ENCODE data around the gene ABR.

Gene ABR

GRCh38 chr17:1027044-1027443, 152.7 kb downstream of the ABR start:
- H3K79me1 ChIP-seq (replicated peaks; ENCODE audit: low read length, poor library complexity, severe bottlenecking), result peaks cover 46% of the 10 kb centered on the region
- no peak overlapping the region for H3K4ac ChIP-seq (ENCODE audit: low read depth in 1 of 2, low read length in 2 of 2)
- no peak overlapping the region for H4K8ac ChIP-seq (ENCODE audit: low read length)
- H3K14ac ChIP-seq (ENCODE audit: low read length in 2 of 2), result no peak overlapping the region
- no peak overlapping the region for H2BK12ac ChIP-seq (ENCODE audit: low read length in 2 of 2)
- no peak overlapping the region for H3K23ac ChIP-seq (ENCODE audit: low read length in 2 of 2)
- H2AK5ac ChIP-seq (ENCODE audit: low read length, severe bottlenecking), result no peak overlapping the region
- no peak overlapping the region for H3K4me2 ChIP-seq (ENCODE audit: low read length, poor library complexity, severe bottlenecking)
- no peaks in the 10 kb centered on the region for H3K27me3 ChIP-seq (ENCODE audit: control insufficient read depth in 1 of 2, insufficient read depth in 1 of 2, low read length in 2 of 2)
- H3K9me3 ChIP-seq (ENCODE audit: control insufficient read depth, low read length), result no peaks in the 10 kb centered on the region
- no peak for DNase-seq
- H4K91ac ChIP-seq (ENCODE audit: low read length), result no peak overlapping the region
- 97% methylated on average over 9 of the region's 9 CpGs for WGBS
- H3K27ac ChIP-seq (ENCODE audit: low read length, poor library complexity, severe bottlenecking), result no peak overlapping the region
- H3K9ac ChIP-seq (ENCODE audit: low read length), result no peak overlapping the region
- H3K18ac ChIP-seq (ENCODE audit: low read depth in 1 of 2, low read length in 2 of 2), result no peak overlapping the region
- H3K4me1 ChIP-seq (ENCODE audit: control insufficient read depth, insufficient read depth, low read depth, low read length), result peaks cover 36% of the 10 kb centered on the region
- no peak overlapping the region for H2AFZ ChIP-seq (ENCODE audit: low read depth, low read length)
- peaks cover 23 to 74% of the 10 kb centered on the region in 2 experiments for H3K36me3 ChIP-seq (ENCODE audit: control insufficient read depth in 1 of 2, insufficient read depth in 2 of 2, low read depth in 1 of 2, low read length in 2 of 2)
- H2BK120ac ChIP-seq (ENCODE audit: low read depth, low read length), result no peak overlapping the region
- H2BK15ac ChIP-seq (ENCODE audit: low read depth, poor library complexity, severe bottlenecking), result no peak overlapping the region
- H3K4me3 ChIP-seq (ENCODE audit: insufficient read depth in 1 of 2, low read depth in 1 of 2, low read length in 2 of 2), result no peak overlapping the region
- no peak overlapping the region for H2BK5ac ChIP-seq (ENCODE audit: low read depth, low read length, poor library complexity, severe bottlenecking)

GRCh38 chr17:1026599-1026975, 153.2 kb downstream of the ABR start:
- Histone ChIP-seq H3K9me3 (ENCODE audit: control insufficient read depth, low read length) (no peaks in the 10 kb centered on the region), H3K27ac (ENCODE audit: low read length, poor library complexity, severe bottlenecking) (no peak overlapping the region), H2AFZ (ENCODE audit: low read depth, low read length) (no peak overlapping the region), H3K23ac (ENCODE audit: low read length in 2 of 2) (no peak overlapping the region), H3K4me1 (ENCODE audit: control insufficient read depth, insufficient read depth, low read depth, low read length) (peaks cover 32% of the 10 kb centered on the region), H2BK12ac (ENCODE audit: low read length in 2 of 2) (no peak overlapping the region), H2BK15ac (ENCODE audit: low read depth, poor library complexity, severe bottlenecking) (no peak overlapping the region), H3K79me1 (replicated peaks; ENCODE audit: low read length, poor library complexity, severe bottlenecking) (peaks cover 47% of the 10 kb centered on the region), H3K27me3 (ENCODE audit: control insufficient read depth in 1 of 2, insufficient read depth in 1 of 2, low read length in 2 of 2) (no peaks in the 10 kb centered on the region), H3K4me3 (ENCODE audit: insufficient read depth in 1 of 2, low read depth in 1 of 2, low read length in 2 of 2) (no peak overlapping the region), H3K18ac (ENCODE audit: low read depth in 1 of 2, low read length in 2 of 2) (no peak overlapping the region), H4K91ac (ENCODE audit: low read length) (no peak overlapping the region), H2BK5ac (ENCODE audit: low read depth, low read length, poor library complexity, severe bottlenecking) (no peak overlapping the region), H3K14ac (ENCODE audit: low read length in 2 of 2) (no peak overlapping the region), H3K4ac (ENCODE audit: low read depth in 1 of 2, low read length in 2 of 2) (no peak overlapping the region), H3K9ac (ENCODE audit: low read length) (no peak overlapping the region), H4K8ac (ENCODE audit: low read length) (no peak overlapping the region), H3K4me2 (ENCODE audit: low read length, poor library complexity, severe bottlenecking) (no peak overlapping the region), H2BK120ac (ENCODE audit: low read depth, low read length) (no peak overlapping the region), H3K36me3 (ENCODE audit: control insufficient read depth in 1 of 2, insufficient read depth in 2 of 2, low read depth in 1 of 2, low read length in 2 of 2) (peaks cover 23 to 75% of the 10 kb centered on the region in 2 experiments), H2AK5ac (ENCODE audit: low read length, severe bottlenecking) (no peak overlapping the region)
- DNase-seq, result no peak
- WGBS, result 95% methylated on average over 10 of the region's 10 CpGs

DNA sequence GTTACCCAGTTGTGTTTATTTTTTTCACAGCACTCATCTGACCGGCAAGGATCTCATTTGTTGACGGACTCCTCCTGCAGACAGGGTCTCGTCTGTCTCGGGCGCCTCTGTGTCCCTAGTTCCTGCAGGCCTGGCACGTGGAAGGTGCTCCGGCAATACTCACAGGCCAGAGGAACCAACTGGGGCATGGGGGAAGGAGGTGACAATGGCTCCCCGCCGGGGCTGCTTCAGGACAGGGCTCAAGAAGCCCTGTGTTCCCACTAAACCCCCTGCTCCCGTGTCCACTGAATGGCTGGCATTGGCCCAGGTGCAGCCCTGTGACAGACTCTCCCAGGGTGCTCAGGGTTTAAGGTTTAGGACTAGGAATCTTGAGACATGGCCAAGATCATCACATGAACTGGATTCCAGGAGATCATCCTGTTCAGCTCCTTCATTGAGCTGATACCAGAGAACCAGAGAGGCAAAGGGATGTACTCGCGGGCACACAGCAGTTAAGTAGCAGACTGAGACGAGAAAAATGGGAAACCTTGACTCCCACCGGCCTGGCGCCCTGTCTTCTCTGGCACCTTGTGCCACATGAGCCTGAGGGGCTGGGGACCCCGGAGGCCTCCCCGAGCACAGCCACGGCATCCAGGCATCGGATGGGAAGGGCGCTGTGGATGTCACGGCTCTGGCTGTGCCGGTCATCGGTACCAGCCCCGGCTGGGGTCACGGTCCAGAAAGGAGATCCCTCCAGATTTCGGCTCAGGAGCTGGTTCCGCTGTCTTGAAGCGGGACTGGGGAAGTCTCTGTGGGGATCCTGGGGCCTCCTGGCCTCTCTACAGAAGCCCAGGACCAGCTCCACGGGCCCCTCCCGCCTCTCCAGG, 153.8 kb downstream of the ABR start:
- Histone ChIP-seq H3K18ac (ENCODE audit: low read depth in 1 of 2, low read length in 2 of 2) (no peak overlapping the region), H2BK12ac (ENCODE audit: low read length in 2 of 2) (no peak overlapping the region), H3K79me1 (replicated peaks; ENCODE audit: low read length, poor library complexity, severe bottlenecking) (peaks cover 51% of the 10 kb centered on the region), H3K9ac (ENCODE audit: low read length) (no peak overlapping the region), H3K14ac (ENCODE audit: low read length in 2 of 2) (no peak overlapping the region), H3K27me3 (ENCODE audit: control insufficient read depth in 1 of 2, insufficient read depth in 1 of 2, low read length in 2 of 2) (no peaks in the 10 kb centered on the region), H3K36me3 (ENCODE audit: control insufficient read depth in 1 of 2, insufficient read depth in 2 of 2, low read depth in 1 of 2, low read length in 2 of 2) (peaks cover 23 to 78% of the 10 kb centered on the region in 2 experiments), H2AK5ac (ENCODE audit: low read length, severe bottlenecking) (no peak overlapping the region), H2BK15ac (ENCODE audit: low read depth, poor library complexity, severe bottlenecking) (no peak overlapping the region), H3K23ac (ENCODE audit: low read length in 2 of 2) (no peak overlapping the region), H3K4me3 (ENCODE audit: insufficient read depth in 1 of 2, low read depth in 1 of 2, low read length in 2 of 2) (no peak overlapping the region), H4K91ac (ENCODE audit: low read length) (no peak overlapping the region), H3K4me1 (ENCODE audit: control insufficient read depth, insufficient read depth, low read depth, low read length) (peaks cover 27% of the 10 kb centered on the region), H2BK120ac (ENCODE audit: low read depth, low read length) (no peak overlapping the region), H4K8ac (ENCODE audit: low read length) (no peak overlapping the region), H3K9me3 (ENCODE audit: control insufficient read depth, low read length) (no peaks in the 10 kb centered on the region), H2BK5ac (ENCODE audit: low read depth, low read length, poor library complexity, severe bottlenecking) (no peak overlapping the region), H3K4me2 (ENCODE audit: low read length, poor library complexity, severe bottlenecking) (no peak overlapping the region), H3K4ac (ENCODE audit: low read depth in 1 of 2, low read length in 2 of 2) (no peak overlapping the region), H3K27ac (ENCODE audit: low read length, poor library complexity, severe bottlenecking) (no peak overlapping the region), H2AFZ (ENCODE audit: low read depth, low read length) (no peak overlapping the region)
- 90% methylated on average over 30 of the region's 30 CpGs for WGBS
- no peak for DNase-seq

DNA sequence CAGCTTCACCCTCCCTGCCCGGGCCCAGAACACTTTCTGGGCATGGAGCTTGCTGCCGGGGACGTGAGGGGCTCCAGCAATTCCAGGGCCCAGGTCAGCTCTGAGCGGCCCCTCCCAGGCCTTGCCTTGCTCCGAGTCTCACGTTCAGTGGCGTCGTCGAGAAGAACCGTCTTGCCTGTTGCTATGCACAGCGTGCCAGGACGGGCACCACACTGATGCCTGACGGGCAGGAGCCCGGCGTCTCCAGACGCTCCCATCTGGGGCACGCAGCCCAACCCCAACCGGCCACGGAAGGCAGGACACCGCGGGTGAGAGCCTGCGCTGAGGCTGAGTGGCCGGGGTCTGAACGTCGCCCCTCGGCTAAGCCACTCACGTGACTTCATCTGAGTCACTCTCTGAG, 155.7 kb downstream of the ABR start:
- Histone ChIP-seq H3K9ac (ENCODE audit: low read length) (no peak overlapping the region), H3K14ac (ENCODE audit: low read length in 2 of 2) (no peak overlapping the region), H2BK5ac (ENCODE audit: low read depth, low read length, poor library complexity, severe bottlenecking) (no peak overlapping the region), H3K4me1 (ENCODE audit: control insufficient read depth, insufficient read depth, low read depth, low read length) (peaks cover 9% of the 10 kb centered on the region), H2BK15ac (ENCODE audit: low read depth, poor library complexity, severe bottlenecking) (no peak overlapping the region), H3K4me3 (ENCODE audit: insufficient read depth in 1 of 2, low read depth in 1 of 2, low read length in 2 of 2) (no peak overlapping the region), H3K18ac (ENCODE audit: low read depth in 1 of 2, low read length in 2 of 2) (no peak overlapping the region), H3K36me3 (ENCODE audit: control insufficient read depth in 1 of 2, insufficient read depth in 2 of 2, low read depth in 1 of 2, low read length in 2 of 2) (peaks cover 24 to 81% of the 10 kb centered on the region in 2 experiments), H3K27ac (ENCODE audit: low read length, poor library complexity, severe bottlenecking) (no peak overlapping the region), H4K91ac (ENCODE audit: low read length) (no peak overlapping the region), H2AFZ (ENCODE audit: low read depth, low read length) (no peak overlapping the region), H3K4me2 (ENCODE audit: low read length, poor library complexity, severe bottlenecking) (no peak overlapping the region), H3K79me1 (replicated peaks; ENCODE audit: low read length, poor library complexity, severe bottlenecking) (peaks cover 54% of the 10 kb centered on the region), H3K23ac (ENCODE audit: low read length in 2 of 2) (no peak overlapping the region), H4K8ac (ENCODE audit: low read length) (no peak overlapping the region), H3K4ac (ENCODE audit: low read depth in 1 of 2, low read length in 2 of 2) (no peak overlapping the region), H2BK120ac (ENCODE audit: low read depth, low read length) (no peak overlapping the region), H2BK12ac (ENCODE audit: low read length in 2 of 2) (no peak overlapping the region), H3K9me3 (ENCODE audit: control insufficient read depth, low read length) (no peaks in the 10 kb centered on the region), H2AK5ac (ENCODE audit: low read length, severe bottlenecking) (no peak overlapping the region), H3K27me3 (ENCODE audit: control insufficient read depth in 1 of 2, insufficient read depth in 1 of 2, low read length in 2 of 2) (no peaks in the 10 kb centered on the region)
- WGBS, result 98% methylated on average over 27 of the region's 27 CpGs
- DNase-seq, result no peak
